Activated gamma-delta T cell (primary cell): ENCODE results near the gene SARS1.
A peak's percentile ranks its signal among the peaks of the same experiment; 100 is the strongest.

Source experiments
- DNase-seq: peaks from one replicate; lab custom pipeline; 2025; lab: John Stamatoyannopoulos, UW

The SARS1 gene

GRCh38 chr1:109262231-109263055 lies 48.7 kb downstream of the SARS1 start:
- DNase-seq = no peak

- no peak for DNase-seq
These were observed 49.5 kb downstream of the SARS1 start for GRCh38 chr1:109263234-109263596.

- peak; percentile 38 for DNase-seq
These were observed 50.1 kb downstream of the SARS1 start for GRCh38 chr1:109263597-109264378.

- DNase-seq = no peak
These were observed 50.6 kb downstream of the SARS1 start for GRCh38 chr1:109264379-109264755.

- DNase-seq = no peak
These were observed 51.3 kb downstream of the SARS1 start for GRCh38 chr1:109265016-109265415.

- no peak for DNase-seq
These were observed 52.1 kb downstream of the SARS1 start for GRCh38 chr1:109265741-109266330.

- DNase-seq = no peak
These were observed 53.2 kb downstream of the SARS1 start for GRCh38 chr1:109266965-109267364.

- DNase-seq = no peak
These were observed 54.1 kb downstream of the SARS1 start for GRCh38 chr1:109267743-109268300.

GRCh38 chr1:109268431-109269211 lies 54.9 kb downstream of the SARS1 start:
- DNase-seq = no peak

GRCh38 chr1:109269212-109269980 lies 55.7 kb downstream of the SARS1 start:
- no peak for DNase-seq

- DNase-seq = no peak
These were observed 56.4 kb downstream of the SARS1 start for GRCh38 chr1:109269981-109270622.

- DNase-seq = no peak
These were observed 57.1 kb downstream of the SARS1 start for GRCh38 chr1:109270623-109271317.

GRCh38 chr1:109271458-109271857 lies 57.7 kb downstream of the SARS1 start:
- DNase-seq = no peak

GRCh38 chr1:109272021-109272799 lies 58.5 kb downstream of the SARS1 start:
- no peak for DNase-seq

- DNase-seq = no peak
These were observed 59.3 kb downstream of the SARS1 start for GRCh38 chr1:109272831-109273547.

- no peak for DNase-seq
These were observed 60.0 kb downstream of the SARS1 start for GRCh38 chr1:109273570-109274288.
